GM10248 (cell line): ENCODE results near the gene PALLD.

Experiments used
- CTCF ChIA-PET: fragments of 300-600 bp; sonication (Branson Sonifier 250); formaldehyde crosslinking; extraction: SDS; loops from one replicate; lab custom pipeline; 2021; ENCODE audit warnings: antibody characterized with exemption; lab: Yijun Ruan, JAX
- POLR2A ChIA-PET: fragments of 350-650 bp; sonication (Branson Sonifier 250); formaldehyde crosslinking; extraction: SDS; loops from one replicate; lab custom pipeline; 2020; ENCODE audit warnings: antibody characterized with exemption; lab: Yijun Ruan, JAX
- DNase-seq: peaks from one replicate; pipeline ENCODE4 v3.0.0; 2012; ENCODE audit errors: extremely low spot score
- CTCF ChIP-seq: IDR thresholded peaks from 2 replicates; pipeline ENCODE4 v1.5.1; 2012; ENCODE audit warnings: mild to moderate bottlenecking, low read depth; ENCODE audit errors: extremely low read depth, missing control alignments, control extremely low read depth

The PALLD gene

GRCh38 chr4:168787801-168788595, 291.1 kb downstream of the PALLD start:
- ChIA-PET CTCF (no interaction called here), POLR2A (no interaction called here)
- no peak for TF ChIP-seq CTCF
- DNase-seq, result no peak

- ChIA-PET POLR2A (no interaction called here), CTCF (no interaction called here)
- no peak for TF ChIP-seq CTCF
- DNase-seq, result no peak
Measured at GRCh38 chr4:168790898-168791297, 294.0 kb downstream of the PALLD start.

GRCh38 chr4:168791376-168791775, 294.5 kb downstream of the PALLD start:
- no peak for DNase-seq
- ChIA-PET CTCF (no interaction called here), POLR2A (no interaction called here)
- no peak for TF ChIP-seq CTCF

GRCh38 chr4:168793542-168793941, 296.7 kb downstream of the PALLD start:
- no peak for DNase-seq
- TF ChIP-seq CTCF, result no peak
- POLR2A ChIA-PET, result no interaction called here
- CTCF ChIA-PET, result no interaction called here

GRCh38 chr4:168794092-168794707, 297.3 kb downstream of the PALLD start:
- POLR2A ChIA-PET, result no interaction called here
- CTCF ChIA-PET, result no interaction called here
- no peak for TF ChIP-seq CTCF

GRCh38 chr4:168794881-168795280, 298.0 kb downstream of the PALLD start:
- TF ChIP-seq CTCF, result no peak
- ChIA-PET CTCF (no interaction called here), POLR2A (no interaction called here)
- DNase-seq, result no peak

More at GRCh38 chr4:168794092-168794707, 297.3 kb downstream of the PALLD start:
- DNase-seq, result no peak
